ENCODE results near the gene HECTD4.
A peak's percentile ranks its signal among the peaks of the same experiment; 100 is the strongest.
"Not testable (repeated sequence)": the region's sequence is repeated elsewhere in the genome, so short reads cannot be mapped to it uniquely, and the experiment has no call there.

Gene HECTD4

GRCh38 chr12:112158461-112159145 is 223.6 kb downstream of the HECTD4 start:
- not testable (repeated sequence) for DNase-seq (ENCODE audit: low read depth); H3K4me3 ChIP-seq (ENCODE audit: low read depth, low read length)

- no peak for DNase-seq (ENCODE audit: low read depth)
- H3K4me3 ChIP-seq (ENCODE audit: low read depth, low read length) = no peak overlapping the region
These were observed 228.4 kb downstream of the HECTD4 start for GRCh38 chr12:112153893-112154219.

- H3K4me3 ChIP-seq (ENCODE audit: low read depth, low read length) = no peak overlapping the region
- DNase-seq (ENCODE audit: low read depth) = no peak
These were observed 228.9 kb downstream of the HECTD4 start for GRCh38 chr12:112153181-112153892.

- no peak for DNase-seq (ENCODE audit: low read depth)
These were observed 230.3 kb downstream of the HECTD4 start for GRCh38 chr12:112151766-112152541.

GRCh38 chr12:112149596-112149995 is 232.6 kb downstream of the HECTD4 start:
- DNase-seq (ENCODE audit: low read depth) = no peak
- H3K4me3 ChIP-seq (ENCODE audit: low read depth, low read length) = no peak overlapping the region

More at GRCh38 chr12:112151766-112152541, 230.3 kb downstream of the HECTD4 start:
- H3K4me3 ChIP-seq (ENCODE audit: low read depth, low read length) = no peak overlapping the region

- H3K4me3 ChIP-seq (ENCODE audit: low read depth, low read length) = no peak overlapping the region
- DNase-seq (ENCODE audit: low read depth) = peak; percentile 28
These were observed 234.2 kb downstream of the HECTD4 start for GRCh38 chr12:112148031-112148513.

GRCh38 chr12:112146123-112146522 is 236.1 kb downstream of the HECTD4 start:
- no peak overlapping the region for H3K4me3 ChIP-seq (ENCODE audit: low read depth, low read length)
- DNase-seq (ENCODE audit: low read depth) = no peak

GRCh38 chr12:112140728-112141127 is 241.5 kb downstream of the HECTD4 start:
- no peak for DNase-seq (ENCODE audit: low read depth)
- no peak overlapping the region for H3K4me3 ChIP-seq (ENCODE audit: low read depth, low read length)

- DNase-seq (ENCODE audit: low read depth) = no peak
- no peak overlapping the region for H3K4me3 ChIP-seq (ENCODE audit: low read depth, low read length)
These were observed 247.5 kb downstream of the HECTD4 start for GRCh38 chr12:112134731-112135130.

GRCh38 chr12:112133418-112133817 is 248.8 kb downstream of the HECTD4 start:
- no peak for DNase-seq (ENCODE audit: low read depth)
- H3K4me3 ChIP-seq (ENCODE audit: low read depth, low read length) = no peak overlapping the region

- no peak overlapping the region for H3K4me3 ChIP-seq (ENCODE audit: low read depth, low read length)
- no peak for DNase-seq (ENCODE audit: low read depth)
These were observed 250.5 kb downstream of the HECTD4 start for GRCh38 chr12:112131686-112132085.

GRCh38 chr12:112130441-112130998 is 251.7 kb downstream of the HECTD4 start:
- DNase-seq (ENCODE audit: low read depth) = no peak

GRCh38 chr12:112126911-112127310 is 255.3 kb downstream of the HECTD4 start:
- H3K4me3 ChIP-seq (ENCODE audit: low read depth, low read length) = no peak overlapping the region
- no peak for DNase-seq (ENCODE audit: low read depth)

More at GRCh38 chr12:112130441-112130998, 251.7 kb downstream of the HECTD4 start:
- no peak overlapping the region for H3K4me3 ChIP-seq (ENCODE audit: low read depth, low read length)

GRCh38 chr12:112126000-112126438 is 256.2 kb downstream of the HECTD4 start:
- DNase-seq (ENCODE audit: low read depth) = no peak
- peak overlapping the region; percentile 92 for H3K4me3 ChIP-seq (ENCODE audit: low read depth, low read length)

GRCh38 chr12:112125250-112125999 is 256.8 kb downstream of the HECTD4 start, which contains the start of gene TRAFD1:
Gene TRAFD1 (plus strand): TSS chr12:112125560. CDS start chr12:112130523, 4,963 bp downstream.
- H3K4me3 ChIP-seq (ENCODE audit: low read depth, low read length) = peak within 1 kb of the TSS; percentile 92
- DNase-seq (ENCODE audit: low read depth) = peak; percentile 89

- DNase-seq (ENCODE audit: low read depth) = no peak
These were observed 257.3 kb downstream of the HECTD4 start for GRCh38 chr12:112124918-112125249.

GRCh38 chr12:112122823-112123690 is 259.2 kb downstream of the HECTD4 start:
- no peak overlapping the region for H3K4me3 ChIP-seq (ENCODE audit: low read depth, low read length)
- peak; percentile 56 for DNase-seq (ENCODE audit: low read depth)

More at GRCh38 chr12:112124918-112125249, 257.3 kb downstream of the HECTD4 start:
- H3K4me3 ChIP-seq (ENCODE audit: low read depth, low read length) = no peak overlapping the region
